Tibial artery (tissue), 4 donors: ENCODE results near the gene PKHD1.

Experiments
- DNase-seq, 2 donors: peaks; one replicate each; pipeline ENCODE4 v3.0.0-alpha.2; 2019
- H3K27ac ChIP-seq, 2 donors: fragments of 200-600 bp; sonication (generic) in 1 of 2; 1 replicate in 1 of 2; 2 replicates in 1 of 2; pipeline ENCODE4 v1.5.1; 2018 to 2019; ENCODE audit warnings: mild to moderate bottlenecking in 1 of 2
- H3K27me3 ChIP-seq, 2 donors: fragments of 200-600 bp; sonication (generic) in 1 of 2; one replicate each; pipeline versions ENCODE4 v1.5.1 to v1.6.0; 2016 to 2019
- H3K36me3 ChIP-seq, 3 donors: fragments of 200-600 bp; sonication (generic) in 2 of 3; one replicate each; pipeline ENCODE4 v1.5.1; 2016 to 2019; ENCODE audit warnings: mild to moderate bottlenecking in 2 of 3
- H3K4me1 ChIP-seq, 4 donors: fragments of 200-600 bp; sonication (generic) in 2 of 4; 1 replicate in 3 of 4; 2 replicates in 1 of 4; pipeline ENCODE4 v1.5.1; 2016 to 2019
- H3K4me3 ChIP-seq, 2 donors: fragments of 200-600 bp; sonication (generic) in 1 of 2; 1 replicate in 1 of 2; 2 replicates in 1 of 2; pipeline ENCODE4 v1.5.1; 2018 to 2019; ENCODE audit warnings: mild to moderate bottlenecking in 2 of 2
- H3K9me3 ChIP-seq, 3 donors: fragments of 200-600 bp; sonication (generic) in 1 of 3; one replicate each; pipeline ENCODE4 v1.5.1; 2016 to 2019
- CTCF ChIP-seq, 2 experiments: fragments of 200-600 bp in 1 of 2; fragments of 450-650 bp in 1 of 2; IDR thresholded peaks; one replicate each; pipeline ENCODE4 v1.5.1; 2017 to 2019; ENCODE audit warnings: antibody characterized with exemption in 2 of 2, mild to moderate bottlenecking in 1 of 2, moderate library complexity in 1 of 2
- intact Hi-C: fragments of 100-400 bp; cut with DNase I; formaldehyde crosslinking; loops from one replicate; pipeline ENCODE4 v1.15.0; 2023; ENCODE audit warnings: low total_unique reads

Gene PKHD1

GRCh38 chr6:51675020-51675921, 412.1 kb downstream of the PKHD1 start:
- Histone ChIP-seq H3K4me3 (no peak overlapping the region), H3K27ac (no peak overlapping the region), H3K36me3 (no peaks in the 10 kb centered on the region), H3K4me1 (no peaks in the 10 kb centered on the region), H3K9me3 (no peaks in the 10 kb centered on the region), H3K27me3 (no peaks in the 10 kb centered on the region)
- intact Hi-C loops: no loop called here
- DNase-seq: no peak
- no peak for TF ChIP-seq CTCF (IDR thresholded peaks at IDR 0.05)

GRCh38 chr6:51663525-51663924, 423.9 kb downstream of the PKHD1 start:
- no peaks in the 10 kb centered on the region for H3K36me3 ChIP-seq
- no peak overlapping the region for H3K27ac ChIP-seq
- no peak overlapping the region for H3K4me3 ChIP-seq
- intact Hi-C loops: no loop called here
- no peak for TF ChIP-seq CTCF (IDR thresholded peaks at IDR 0.05)
- H3K4me1 ChIP-seq: no peaks in the 10 kb centered on the region
- no peak for DNase-seq
- no peaks in the 10 kb centered on the region for H3K27me3 ChIP-seq
- H3K9me3 ChIP-seq: no peaks in the 10 kb centered on the region

- H3K36me3 ChIP-seq: no peaks in the 10 kb centered on the region
- H3K27me3 ChIP-seq: no peaks in the 10 kb centered on the region
- DNase-seq: no peak
- intact Hi-C loops: no loop called here
- H3K9me3 ChIP-seq: no peaks in the 10 kb centered on the region
- no peaks in the 10 kb centered on the region for H3K4me1 ChIP-seq
- no peak overlapping the region for H3K4me3 ChIP-seq
- no peak for TF ChIP-seq CTCF (IDR thresholded peaks at IDR 0.05)
- H3K27ac ChIP-seq: no peak overlapping the region
Measured at GRCh38 chr6:51660767-51661166, 426.6 kb downstream of the PKHD1 start.

- H3K9me3 ChIP-seq: no peaks in the 10 kb centered on the region
- no peak for TF ChIP-seq CTCF (IDR thresholded peaks at IDR 0.05)
- intact Hi-C loops: no loop called here
- H3K27ac ChIP-seq: no peak overlapping the region
- no peaks in the 10 kb centered on the region for H3K4me1 ChIP-seq
- no peaks in the 10 kb centered on the region for H3K27me3 ChIP-seq
- H3K4me3 ChIP-seq: no peak overlapping the region
- DNase-seq: no peak
- H3K36me3 ChIP-seq: no peaks in the 10 kb centered on the region
Measured at GRCh38 chr6:51657491-51657890, 429.9 kb downstream of the PKHD1 start.

GRCh38 chr6:51655517-51655916, 431.9 kb downstream of the PKHD1 start:
- Histone ChIP-seq H3K27ac (no peak overlapping the region), H3K4me3 (no peak overlapping the region), H3K36me3 (no peaks in the 10 kb centered on the region), H3K4me1 (no peaks in the 10 kb centered on the region), H3K27me3 (no peaks in the 10 kb centered on the region), H3K9me3 (no peaks in the 10 kb centered on the region)
- no peak for TF ChIP-seq CTCF (IDR thresholded peaks at IDR 0.05)
- DNase-seq: no peak
- intact Hi-C loops: no loop called here
